ENCODE results near the gene FIBCD1.

FIBCD1 gene

GRCh38 chr9:130854092-130854491 is 85.0 kb downstream of the FIBCD1 start:
- DNase-seq (ENCODE audit: extremely low read depth, low read depth): no peak
- no peak for TF ChIP-seq CTCF (IDR thresholded peaks at IDR 0.05; ENCODE audit: low read depth, low read length)

GRCh38 chr9:130852801-130853200 is 86.2 kb downstream of the FIBCD1 start:
- no peak for TF ChIP-seq CTCF (IDR thresholded peaks at IDR 0.05; ENCODE audit: low read depth, low read length)
- DNase-seq (ENCODE audit: extremely low read depth, low read depth): no peak
